Measurements from ENCODE around the gene PRPF8. TPM values are rescaled to one million over a fixed set of nuclear protein-coding genes. Genes with fewer than 3 reads are reported as not detected.

Gene PRPF8
- total RNA-seq: 74.6 and 80.6 TPM in 2 replicates

DNA sequence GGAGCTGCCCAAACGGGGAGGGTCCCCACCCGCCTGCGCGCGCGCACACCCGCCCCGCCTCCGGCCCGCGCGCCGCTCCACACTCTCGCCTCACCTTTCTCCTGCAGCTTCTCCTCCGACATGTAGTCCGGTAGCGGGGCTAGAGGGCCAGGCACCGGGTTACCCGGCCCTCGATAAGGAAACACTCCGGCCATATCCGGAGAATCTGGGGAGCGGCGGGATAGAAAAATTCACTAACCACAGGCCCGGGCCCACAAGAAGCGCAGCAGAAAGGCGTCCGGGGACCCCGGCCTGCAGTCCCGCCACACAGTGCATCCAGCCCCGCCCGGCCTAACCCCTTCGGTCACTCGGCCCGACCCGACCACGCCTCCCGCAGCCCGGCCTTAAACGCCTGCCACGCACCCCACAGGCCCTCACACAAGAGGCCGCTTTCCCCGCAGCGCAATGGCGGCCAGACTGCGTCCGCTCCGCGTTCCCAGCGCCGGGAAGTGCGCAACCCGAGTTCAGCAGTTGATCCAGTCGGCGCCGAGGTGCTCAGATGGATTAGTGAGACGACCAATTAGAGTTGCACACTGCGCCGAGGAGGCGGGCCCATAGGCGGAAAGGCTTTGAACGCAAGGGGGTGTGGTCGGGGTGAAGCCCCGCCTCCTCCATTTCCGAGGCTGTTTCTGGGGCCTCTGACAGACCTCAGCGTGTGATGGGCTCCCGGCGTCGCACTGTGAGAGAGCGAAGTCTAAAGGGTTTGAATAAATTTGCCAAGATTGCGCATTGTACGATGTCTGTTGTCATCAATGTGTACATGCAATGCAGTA, at the start of gene PRPF8:
PRPF8 (minus strand) TSS at position 490 of the 812 bp plus-strand sequence; CDS start at position 194, 296 bp downstream.

DNA sequence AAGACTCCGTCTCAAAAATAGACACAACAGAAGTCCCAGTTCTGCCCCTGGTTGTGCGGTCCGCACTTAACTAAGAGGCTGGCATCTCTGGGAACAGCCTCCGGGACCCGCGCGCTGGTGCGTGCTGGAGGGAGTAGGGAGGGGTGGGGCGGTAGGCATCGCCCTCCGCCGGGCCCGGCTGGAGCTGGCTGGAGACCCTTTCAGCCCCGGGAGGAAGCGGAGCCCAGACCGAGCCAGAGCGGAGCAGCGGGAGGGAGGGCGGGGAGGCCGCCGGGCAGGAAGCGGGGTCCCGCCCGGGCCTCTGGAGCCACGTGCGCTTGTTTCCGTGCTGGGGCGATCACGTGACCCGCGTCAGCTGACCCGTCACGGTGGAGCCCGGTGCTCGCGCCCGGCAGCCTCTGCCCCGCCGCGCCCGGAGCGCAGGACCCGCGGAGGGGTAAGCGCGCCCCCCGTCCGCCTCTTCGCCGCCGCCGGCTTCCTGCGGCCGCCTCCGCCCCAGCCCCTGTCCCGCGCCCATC, 39.7 kb upstream of the PRPF8 start, which contains the start of gene WDR81:
WDR81 (plus strand) TSS at position 354 of the 518 bp plus-strand sequence. CDS start 256 bp downstream, outside the sequence.

DNA sequence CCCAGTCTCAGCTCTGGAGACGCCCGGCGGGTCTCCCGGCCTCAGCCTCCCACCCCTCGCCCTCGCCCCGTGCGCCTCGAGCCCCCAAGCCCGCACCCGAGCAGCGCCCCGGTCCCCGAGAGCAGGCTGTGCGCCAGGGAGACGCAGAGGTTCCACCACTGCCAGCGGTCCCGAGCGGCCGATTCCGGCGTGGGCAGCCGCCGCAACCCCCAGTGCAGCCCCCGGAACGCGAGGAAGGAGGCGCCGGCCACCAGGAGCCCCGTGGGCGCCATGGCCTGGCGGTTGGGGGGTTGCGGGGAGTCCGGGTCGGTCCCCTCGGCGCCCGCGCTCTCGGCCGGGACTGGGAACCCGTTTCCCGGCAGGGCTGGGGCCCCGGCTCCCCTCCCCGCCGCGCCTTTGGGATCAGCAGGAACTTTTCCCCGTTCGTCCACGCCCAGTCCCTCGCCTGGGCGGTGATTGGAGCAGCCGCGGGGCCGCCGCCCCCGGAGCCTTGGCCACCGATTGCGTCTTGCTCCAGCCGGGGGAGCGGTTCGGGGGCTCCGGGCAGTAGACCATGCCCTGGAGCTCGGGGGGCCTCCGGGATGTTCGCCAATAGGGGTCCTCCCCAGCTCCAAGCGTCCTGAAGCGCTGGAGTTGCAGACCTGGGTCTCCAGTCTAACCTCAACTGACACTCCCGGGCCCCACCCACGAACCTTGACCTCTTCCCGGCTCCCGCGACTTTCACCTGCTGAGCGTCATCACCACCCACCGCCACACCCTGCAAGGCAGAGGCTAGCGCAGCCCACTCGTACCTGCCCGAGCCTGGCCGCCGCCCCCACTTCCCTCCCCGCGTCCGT, 25.5 kb upstream of the PRPF8 start, which contains the start of gene TLCD2:
TLCD2 (minus strand) TSS at position 407 of the 836 bp plus-strand sequence; CDS start at position 272, 135 bp downstream.

DNA sequence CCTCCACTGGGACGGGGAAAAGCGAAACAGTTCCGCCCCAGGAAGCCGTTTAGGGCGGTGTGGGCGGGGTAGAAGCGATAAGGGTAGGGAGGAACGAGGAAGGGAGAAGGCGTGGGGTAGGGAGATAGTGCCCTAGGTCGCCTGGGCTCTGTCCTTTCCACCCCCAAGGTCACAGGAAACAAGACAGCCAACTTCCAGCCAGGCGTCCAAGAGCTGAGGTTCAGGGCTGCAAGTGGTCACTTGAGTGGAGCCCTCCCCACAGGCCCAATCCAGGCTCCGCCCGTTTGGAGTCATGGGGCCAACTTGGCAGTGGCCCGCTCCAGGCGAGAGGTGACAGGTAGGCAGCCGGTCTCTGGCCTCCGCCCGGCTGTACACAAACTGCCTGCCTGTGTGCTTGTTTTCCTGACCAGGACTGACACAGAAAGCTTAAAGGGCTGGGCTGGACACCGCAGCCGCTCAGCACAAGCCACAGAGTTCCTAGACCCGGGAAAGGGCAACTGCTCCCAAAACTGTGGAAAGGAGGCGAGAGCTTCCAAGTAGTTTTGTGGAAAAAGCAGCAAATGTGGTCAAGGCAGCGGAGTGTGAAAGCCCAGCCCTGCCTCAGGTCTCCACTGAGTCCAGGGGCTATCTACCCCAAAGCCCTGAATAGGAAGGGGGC, 34.7 kb downstream of the PRPF8 start, which contains the start of gene RILP:
RILP (minus strand) TSS at position 23 of the 658 bp plus-strand sequence. CDS start 62 bp downstream, outside the sequence.

GRCh38 chr17:1645207-1646171, 39.2 kb downstream of the PRPF8 start, which contains the start of gene SCARF1:
Gene SCARF1 (minus strand): TSS chr17:1645732. CDS start chr17:1645697, 35 bp downstream.

GRCh38 chr17:1627982-1628855, 56.4 kb downstream of the PRPF8 start, which contains the start of gene SLC43A2:
Gene SLC43A2 (minus strand): TSS chr17:1628834. CDS start chr17:1627874, 960 bp downstream.

Other genes with a start within 250 kb of the PRPF8 start
- 135 and 146 TPM in 2 replicates for gene CRK, start 228.6 kb downstream of the PRPF8 start, total RNA-seq
- 141 and 164 TPM in 2 replicates for gene MYO1C, start 192.2 kb downstream of the PRPF8 start, total RNA-seq
- gene INPP5K, start 168.3 kb downstream of the PRPF8 start, total RNA-seq: 57.4 and 65.8 TPM in 2 replicates
- gene PITPNA, start 122.1 kb downstream of the PRPF8 start, total RNA-seq: 15.5 and 17.8 TPM in 2 replicates
- 18.0 and 39.1 TPM in 2 replicates for gene SLC43A2, start 56.0 kb downstream of the PRPF8 start, total RNA-seq
- gene SCARF1, start 39.1 kb downstream of the PRPF8 start, total RNA-seq: 69.7 and 105 TPM in 2 replicates
- gene RILP, start 35.0 kb downstream of the PRPF8 start, total RNA-seq: 11.1 and 12.4 TPM in 2 replicates
- gene TLCD2, start 25.5 kb upstream of the PRPF8 start, total RNA-seq: 1.6 and 3.4 TPM in 2 replicates
- gene WDR81, start 39.8 kb upstream of the PRPF8 start, total RNA-seq: 6.2 and 11.1 TPM in 2 replicates
- 0.09 TPM in 1 of 2 replicates, not detected in the other for gene SERPINF2, start 58.0 kb upstream of the PRPF8 start, total RNA-seq
- gene SERPINF1, start 77.2 kb upstream of the PRPF8 start, total RNA-seq: 0.22 TPM in 1 of 2 replicates, not detected in the other
- gene SMYD4, start 145.0 kb upstream of the PRPF8 start, total RNA-seq: 8.3 and 9.5 TPM in 2 replicates
- gene RPA1, start 145.1 kb upstream of the PRPF8 start, total RNA-seq: 22.6 and 26.8 TPM in 2 replicates